GM12801 (cell line): Measurements from ENCODE around the gene SMTNL2.

ENCODE experiments used
- CTCF ChIP-seq: IDR thresholded peaks from one replicate; pipeline ENCODE4 v1.5.1; 2011; ENCODE audit warnings: control low read depth; ENCODE audit not compliant: insufficient read length; ENCODE audit errors: extremely low read depth

SMTNL2 gene

GRCh38 chr17:4557626-4558346 is 26.5 kb upstream of the SMTNL2 start:
- TF ChIP-seq CTCF: no peak

GRCh38 chr17:4558347-4558971 is 25.9 kb upstream of the SMTNL2 start:
- TF ChIP-seq CTCF: no peak

- no peak for TF ChIP-seq CTCF
Measured at GRCh38 chr17:4559139-4559791, 25.1 kb upstream of the SMTNL2 start.

- no peak for TF ChIP-seq CTCF
Measured at GRCh38 chr17:4559966-4560365, 24.4 kb upstream of the SMTNL2 start.

GRCh38 chr17:4560421-4560820 is 23.9 kb upstream of the SMTNL2 start, which contains the start of gene GGT6:
Gene GGT6 (minus strand): TSS chr17:4560577. CDS start chr17:4560521, 56 bp downstream.
- TF ChIP-seq CTCF: no peak

- TF ChIP-seq CTCF: no peak
Measured at GRCh38 chr17:4560837-4561256, 23.5 kb upstream of the SMTNL2 start.
